ENCODE data around the gene ANO1.

Gene ANO1

DNA sequence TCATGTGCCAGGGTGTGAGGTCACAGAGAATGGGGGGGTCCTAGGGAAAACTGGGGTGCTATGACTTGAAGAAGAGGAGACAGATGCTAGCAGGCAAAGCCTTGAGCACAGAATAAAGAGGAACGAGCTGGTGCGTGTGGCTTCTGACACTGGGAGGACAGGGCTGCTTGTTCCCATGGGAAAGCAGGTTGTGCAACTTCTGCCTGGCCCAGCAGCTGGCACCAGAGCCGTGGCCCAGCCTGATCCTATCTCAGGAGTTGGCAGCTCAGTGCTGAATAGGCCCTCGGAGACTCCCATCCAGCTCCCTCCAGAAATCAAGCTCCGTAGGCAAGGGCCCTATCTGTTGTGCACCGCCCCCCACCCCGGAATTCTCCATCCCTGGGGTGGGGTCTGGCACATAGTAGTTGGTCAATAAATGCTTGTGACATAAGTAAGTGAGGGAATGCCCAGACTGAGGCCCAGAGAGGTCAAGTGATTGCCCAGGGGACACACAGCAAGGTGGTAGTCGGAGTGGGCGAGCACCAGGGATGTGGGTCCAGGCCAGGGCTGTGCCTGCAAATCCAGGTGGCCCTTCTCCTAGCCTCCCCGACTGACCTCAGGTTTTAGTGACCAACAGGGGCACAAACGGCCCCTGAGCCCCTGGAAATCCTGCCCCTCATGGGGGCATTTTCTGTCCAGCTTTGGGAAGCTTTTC is 105.5 kb downstream of the ANO1 start:
- H3K27me3 ChIP-seq (replicated peaks; ENCODE audit: insufficient read depth, low read length): peaks cover 99% of the 10 kb centered on the region
- H3K9me2 ChIP-seq (replicated peaks; ENCODE audit: insufficient read depth, low read length): no peaks in the 10 kb centered on the region
- no peaks in the 10 kb centered on the region for H3K4me1 ChIP-seq (ENCODE audit: low read length)
- no peak overlapping the region for H2AFZ ChIP-seq (ENCODE audit: low read length)
- H3K36me3 ChIP-seq (replicated peaks; ENCODE audit: insufficient read depth, low read length): no peaks in the 10 kb centered on the region
- no peaks in the 10 kb centered on the region for H3K9me3 ChIP-seq (replicated peaks; ENCODE audit: insufficient read depth, low read length)
- no peak overlapping the region for H3K9ac ChIP-seq (ENCODE audit: low read length)
- H3K79me2 ChIP-seq (ENCODE audit: low read length): no peaks in the 10 kb centered on the region
- DNase-seq: no peak
- H4K20me1 ChIP-seq (ENCODE audit: insufficient read depth, low read length): no peaks in the 10 kb centered on the region
- H3K27ac ChIP-seq (ENCODE audit: low read length): no peak overlapping the region
- TF ChIP-seq EZH2 (optimal IDR thresholded peaks at IDR 0.05; ENCODE audit: low read depth, low read length): no peak
- TF ChIP-seq, protein P1, sequence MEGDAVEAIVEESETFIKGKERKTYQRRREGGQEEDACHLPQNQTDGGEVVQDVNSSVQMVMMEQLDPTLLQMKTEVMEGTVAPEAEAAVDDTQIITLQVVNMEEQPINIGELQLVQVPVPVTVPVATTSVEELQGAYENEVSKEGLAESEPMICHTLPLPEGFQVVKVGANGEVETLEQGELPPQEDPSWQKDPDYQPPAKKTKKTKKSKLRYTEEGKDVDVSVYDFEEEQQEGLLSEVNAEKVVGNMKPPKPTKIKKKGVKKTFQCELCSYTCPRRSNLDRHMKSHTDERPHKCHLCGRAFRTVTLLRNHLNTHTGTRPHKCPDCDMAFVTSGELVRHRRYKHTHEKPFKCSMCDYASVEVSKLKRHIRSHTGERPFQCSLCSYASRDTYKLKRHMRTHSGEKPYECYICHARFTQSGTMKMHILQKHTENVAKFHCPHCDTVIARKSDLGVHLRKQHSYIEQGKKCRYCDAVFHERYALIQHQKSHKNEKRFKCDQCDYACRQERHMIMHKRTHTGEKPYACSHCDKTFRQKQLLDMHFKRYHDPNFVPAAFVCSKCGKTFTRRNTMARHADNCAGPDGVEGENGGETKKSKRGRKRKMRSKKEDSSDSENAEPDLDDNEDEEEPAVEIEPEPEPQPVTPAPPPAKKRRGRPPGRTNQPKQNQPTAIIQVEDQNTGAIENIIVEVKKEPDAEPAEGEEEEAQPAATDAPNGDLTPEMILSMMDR (IDR thresholded peaks at IDR 0.05; ENCODE audit: low read length): no peak
- no peak for TF ChIP-seq EZH2phosphoT487 (IDR thresholded peaks at IDR 0.05; ENCODE audit: low read length)
- H3F3A ChIP-seq (ENCODE audit: insufficient read depth, low read length): no peaks in the 10 kb centered on the region
- no peak overlapping the region for H3K4me2 ChIP-seq (ENCODE audit: low read depth, low read length)
- no peak overlapping the region for H3K4me3 ChIP-seq (ENCODE audit: low read length)

DNA sequence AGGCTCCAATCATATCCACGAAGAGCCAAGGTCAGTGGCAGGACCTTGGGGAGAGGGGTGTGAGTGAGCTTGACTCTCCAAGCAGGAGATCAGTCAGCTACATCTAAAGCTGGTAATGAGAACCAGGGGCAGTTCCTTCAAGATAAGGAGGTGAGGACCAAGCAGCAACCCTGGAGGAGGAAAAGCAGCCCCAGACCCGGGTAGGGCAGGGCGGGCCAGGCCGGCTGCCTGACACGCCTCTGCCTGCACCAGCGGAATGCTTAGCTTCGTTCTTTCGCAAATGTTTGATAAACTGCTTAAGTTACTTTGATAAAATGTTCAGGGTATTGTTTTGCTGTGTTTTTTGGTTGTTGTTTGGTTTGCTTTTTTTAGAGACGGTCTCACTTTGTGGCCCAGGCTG is 106.3 kb downstream of the ANO1 start:
- no peaks in the 10 kb centered on the region for H4K20me1 ChIP-seq (ENCODE audit: insufficient read depth, low read length)
- no peak overlapping the region for H3K4me3 ChIP-seq (ENCODE audit: low read length)
- H3F3A ChIP-seq (ENCODE audit: insufficient read depth, low read length): no peaks in the 10 kb centered on the region
- DNase-seq: no peak
- H3K9ac ChIP-seq (ENCODE audit: low read length): no peak overlapping the region
- no peak overlapping the region for H3K4me2 ChIP-seq (ENCODE audit: low read depth, low read length)
- peaks cover 99% of the 10 kb centered on the region for H3K27me3 ChIP-seq (replicated peaks; ENCODE audit: insufficient read depth, low read length)
- no peaks in the 10 kb centered on the region for H3K9me3 ChIP-seq (replicated peaks; ENCODE audit: insufficient read depth, low read length)
- H2AFZ ChIP-seq (ENCODE audit: low read length): no peak overlapping the region
- no peaks in the 10 kb centered on the region for H3K79me2 ChIP-seq (ENCODE audit: low read length)
- H3K36me3 ChIP-seq (replicated peaks; ENCODE audit: insufficient read depth, low read length): no peaks in the 10 kb centered on the region
- no peaks in the 10 kb centered on the region for H3K9me2 ChIP-seq (replicated peaks; ENCODE audit: insufficient read depth, low read length)
- no peaks in the 10 kb centered on the region for H3K4me1 ChIP-seq (ENCODE audit: low read length)
- no peak overlapping the region for H3K27ac ChIP-seq (ENCODE audit: low read length)
- TF ChIP-seq EZH2phosphoT487 (IDR thresholded peaks at IDR 0.05; ENCODE audit: low read length): no peak
- TF ChIP-seq, protein P1 (IDR thresholded peaks at IDR 0.05; ENCODE audit: low read length): no peak
- no peak for TF ChIP-seq EZH2 (optimal IDR thresholded peaks at IDR 0.05; ENCODE audit: low read depth, low read length)

- no peaks in the 10 kb centered on the region for H3K79me2 ChIP-seq (ENCODE audit: low read length)
- H4K20me1 ChIP-seq (ENCODE audit: insufficient read depth, low read length): no peaks in the 10 kb centered on the region
- H3F3A ChIP-seq (ENCODE audit: insufficient read depth, low read length): no peaks in the 10 kb centered on the region
- no peak for DNase-seq
- TF ChIP-seq EZH2phosphoT487 (IDR thresholded peaks at IDR 0.05; ENCODE audit: low read length): no peak
- no peak for TF ChIP-seq EZH2 (optimal IDR thresholded peaks at IDR 0.05; ENCODE audit: low read depth, low read length)
- TF ChIP-seq, protein P1 (IDR thresholded peaks at IDR 0.05; ENCODE audit: low read length): no peak
- H3K9me3 ChIP-seq (replicated peaks; ENCODE audit: insufficient read depth, low read length): no peaks in the 10 kb centered on the region
- no peaks in the 10 kb centered on the region for H3K4me1 ChIP-seq (ENCODE audit: low read length)
- H3K27me3 ChIP-seq (replicated peaks; ENCODE audit: insufficient read depth, low read length): peaks cover 99% of the 10 kb centered on the region
- H3K36me3 ChIP-seq (replicated peaks; ENCODE audit: insufficient read depth, low read length): no peaks in the 10 kb centered on the region
- no peak overlapping the region for H2AFZ ChIP-seq (ENCODE audit: low read length)
- H3K4me3 ChIP-seq (ENCODE audit: low read length): no peak overlapping the region
- no peak overlapping the region for H3K9ac ChIP-seq (ENCODE audit: low read length)
- no peak overlapping the region for H3K4me2 ChIP-seq (ENCODE audit: low read depth, low read length)
- no peak overlapping the region for H3K27ac ChIP-seq (ENCODE audit: low read length)
- no peaks in the 10 kb centered on the region for H3K9me2 ChIP-seq (replicated peaks; ENCODE audit: insufficient read depth, low read length)
Observed at GRCh38 chr11:70185348-70186055, 107.4 kb downstream of the ANO1 start.
